ENCODE results near the gene RNF25.

The RNF25 gene, protein sequence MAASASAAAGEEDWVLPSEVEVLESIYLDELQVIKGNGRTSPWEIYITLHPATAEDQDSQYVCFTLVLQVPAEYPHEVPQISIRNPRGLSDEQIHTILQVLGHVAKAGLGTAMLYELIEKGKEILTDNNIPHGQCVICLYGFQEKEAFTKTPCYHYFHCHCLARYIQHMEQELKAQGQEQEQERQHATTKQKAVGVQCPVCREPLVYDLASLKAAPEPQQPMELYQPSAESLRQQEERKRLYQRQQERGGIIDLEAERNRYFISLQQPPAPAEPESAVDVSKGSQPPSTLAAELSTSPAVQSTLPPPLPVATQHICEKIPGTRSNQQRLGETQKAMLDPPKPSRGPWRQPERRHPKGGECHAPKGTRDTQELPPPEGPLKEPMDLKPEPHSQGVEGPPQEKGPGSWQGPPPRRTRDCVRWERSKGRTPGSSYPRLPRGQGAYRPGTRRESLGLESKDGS

GRCh38 chr2:218671654-218672566 lies at the start of gene RNF25, which contains the start of gene STK36:
Gene RNF25 (minus strand): TSS chr2:218672002. CDS start chr2:218671970, 32 bp downstream.
Gene STK36 (plus strand): TSS chr2:218672086. CDS start chr2:218672830, 744 bp downstream.
- peak within 1 kb of the TSS; percentile 93 for H3K4me3 ChIP-seq (ENCODE audit: low read depth, low read length)

- H3K4me3 ChIP-seq (ENCODE audit: low read depth, low read length): no peak overlapping the region
These were observed 49.7 kb upstream of the RNF25 start for GRCh38 chr2:218721488-218721887.

DNA sequence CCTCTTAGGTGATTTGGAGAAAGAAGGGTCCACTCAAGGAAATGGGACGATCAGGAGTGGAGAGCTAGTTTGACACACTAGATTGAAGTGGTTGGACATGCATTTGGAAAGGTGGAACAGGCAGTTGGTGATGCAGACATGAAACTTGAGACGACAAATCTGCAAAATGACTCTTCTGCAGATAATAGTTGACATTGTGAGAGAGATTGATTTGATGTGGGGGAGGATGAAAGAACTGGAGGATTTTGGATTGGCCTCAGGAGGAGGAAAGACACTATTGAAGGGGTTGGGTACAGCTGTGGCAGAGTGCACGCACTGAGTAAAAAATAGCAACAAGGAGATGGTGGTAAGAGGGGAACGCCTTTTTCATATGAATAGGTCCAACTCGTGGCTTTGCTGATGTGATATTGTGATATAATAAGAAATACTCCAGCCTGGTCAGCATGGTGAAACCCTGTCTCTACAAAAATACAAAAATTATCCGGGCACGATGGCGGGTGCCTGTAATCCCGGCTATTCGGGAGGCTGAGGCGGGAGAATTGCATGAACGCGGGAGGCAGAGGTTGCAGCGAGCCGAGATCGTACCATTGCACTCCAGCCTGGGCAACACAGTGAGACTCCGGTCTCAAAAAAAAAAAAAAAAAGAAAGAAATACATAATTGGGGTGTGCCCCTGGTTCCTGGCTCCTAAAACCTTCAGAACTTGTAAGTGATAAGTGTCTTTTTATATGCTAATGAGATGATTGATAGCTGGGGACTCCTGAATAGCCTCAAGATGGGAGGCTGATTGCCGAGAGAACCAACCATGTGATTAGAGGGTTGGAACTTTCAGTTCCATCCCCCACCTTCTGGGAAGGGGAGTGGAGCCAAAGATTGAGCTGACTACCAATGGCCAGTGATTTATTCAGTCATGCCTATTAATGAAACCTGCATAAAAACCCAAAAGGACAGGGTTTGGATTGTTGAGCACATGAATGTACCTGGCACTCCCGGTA lies 48.5 kb upstream of the RNF25 start:
- no peak overlapping the region for H3K4me3 ChIP-seq (ENCODE audit: low read depth, low read length)

DNA sequence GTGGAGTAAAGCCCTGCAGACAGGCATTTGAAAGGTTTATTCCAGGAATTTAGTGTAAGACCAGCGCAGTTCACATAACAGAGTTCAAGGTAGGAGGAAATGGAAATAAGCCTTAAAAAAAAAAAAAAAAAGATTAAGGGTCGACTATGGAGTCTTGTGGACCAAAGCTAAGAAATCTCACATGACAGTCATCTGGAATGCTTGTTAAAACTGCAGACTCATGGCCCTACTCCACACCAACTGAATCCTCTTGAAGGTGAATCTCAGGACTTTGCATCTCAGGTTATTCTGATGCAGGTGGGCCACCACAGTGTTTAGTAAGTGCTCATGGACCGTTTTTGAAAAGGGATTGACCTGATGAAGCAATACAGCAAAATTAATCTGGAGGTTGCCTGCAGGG lies 47.7 kb upstream of the RNF25 start:
- no peak overlapping the region for H3K4me3 ChIP-seq (ENCODE audit: low read depth, low read length)

DNA sequence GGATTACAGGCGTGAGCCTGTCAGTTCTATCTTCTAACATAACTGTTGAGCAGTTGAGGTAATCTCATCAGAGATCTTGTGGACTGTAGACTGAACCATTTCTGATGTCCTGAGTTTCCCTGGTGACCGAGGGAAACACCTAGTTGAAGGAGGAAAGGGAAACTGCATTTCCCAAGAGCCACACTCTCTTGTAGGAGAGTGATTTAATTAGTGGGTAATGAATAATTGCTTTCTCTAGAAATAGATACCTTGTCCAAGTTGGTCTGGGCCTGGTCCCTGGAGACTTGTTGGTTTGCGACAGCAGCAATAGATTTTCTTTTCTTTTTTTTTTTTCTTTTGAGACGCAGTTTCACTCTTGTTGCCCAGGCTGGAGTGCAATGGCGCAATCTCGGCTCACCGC lies 46.3 kb upstream of the RNF25 start:
- H3K4me3 ChIP-seq (ENCODE audit: low read depth, low read length): no peak overlapping the region

- H3K4me3 ChIP-seq (ENCODE audit: low read depth, low read length): no peak overlapping the region
These were observed 45.5 kb upstream of the RNF25 start for GRCh38 chr2:218717262-218717661.

- no peak overlapping the region for H3K4me3 ChIP-seq (ENCODE audit: low read depth, low read length)
These were observed 44.3 kb upstream of the RNF25 start for GRCh38 chr2:218716070-218716469.

GRCh38 chr2:218713922-218714321 lies 42.1 kb upstream of the RNF25 start:
- H3K4me3 ChIP-seq (ENCODE audit: low read depth, low read length): no peak overlapping the region

GRCh38 chr2:218711550-218711929 lies 39.7 kb upstream of the RNF25 start:
- H3K4me3 ChIP-seq (ENCODE audit: low read depth, low read length): peak overlapping the region; percentile 89

GRCh38 chr2:218710687-218711549 lies 39.1 kb upstream of the RNF25 start, which contains the start of gene TTLL4:
Gene TTLL4 (plus strand): TSS chr2:218710835. CDS start chr2:218737677, 26,842 bp downstream.
- H3K4me3 ChIP-seq (ENCODE audit: low read depth, low read length): peak within 1 kb of the TSS; percentile 89

DNA sequence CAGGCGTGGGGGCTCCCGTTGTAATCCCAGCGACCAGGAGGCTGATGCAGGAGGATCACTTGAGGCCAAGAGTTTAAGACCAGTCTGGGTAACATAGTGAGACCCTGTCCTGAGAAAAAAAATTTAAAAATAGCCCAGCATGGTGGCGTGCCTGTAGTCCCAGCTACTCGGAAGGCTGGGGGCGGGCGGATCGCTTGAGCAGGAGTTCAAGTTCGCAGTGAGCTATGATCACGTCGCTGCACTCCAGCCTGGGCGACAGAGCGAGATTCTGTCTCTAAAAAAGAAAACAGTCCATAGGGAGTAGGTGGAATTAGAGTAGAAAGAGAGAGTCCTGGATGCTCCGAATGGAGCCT lies 38.5 kb upstream of the RNF25 start:
- H3K4me3 ChIP-seq (ENCODE audit: low read depth, low read length): no peak overlapping the region

DNA sequence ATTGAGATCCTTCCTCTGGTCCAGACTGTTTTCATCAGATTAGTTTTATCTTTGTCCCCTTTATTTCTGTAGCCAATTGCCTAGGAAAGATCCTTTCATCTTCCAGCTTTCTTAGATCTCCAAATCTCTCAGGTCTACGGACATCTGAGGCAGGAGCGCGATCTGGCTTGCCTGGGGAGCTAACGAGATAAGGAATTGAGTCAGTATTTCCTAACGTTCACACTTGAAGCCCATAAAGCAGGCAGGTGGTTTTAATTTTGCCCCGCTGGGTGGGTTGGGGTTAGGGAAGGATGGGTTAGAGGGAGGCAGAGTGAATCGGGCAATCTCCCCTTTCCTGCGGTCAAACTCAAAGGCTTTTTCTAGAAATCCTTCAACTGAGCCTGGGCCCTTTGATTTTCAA lies 38.1 kb upstream of the RNF25 start:
- no peak overlapping the region for H3K4me3 ChIP-seq (ENCODE audit: low read depth, low read length)

GRCh38 chr2:218708086-218708485 lies 36.3 kb upstream of the RNF25 start:
- no peak overlapping the region for H3K4me3 ChIP-seq (ENCODE audit: low read depth, low read length)

DNA sequence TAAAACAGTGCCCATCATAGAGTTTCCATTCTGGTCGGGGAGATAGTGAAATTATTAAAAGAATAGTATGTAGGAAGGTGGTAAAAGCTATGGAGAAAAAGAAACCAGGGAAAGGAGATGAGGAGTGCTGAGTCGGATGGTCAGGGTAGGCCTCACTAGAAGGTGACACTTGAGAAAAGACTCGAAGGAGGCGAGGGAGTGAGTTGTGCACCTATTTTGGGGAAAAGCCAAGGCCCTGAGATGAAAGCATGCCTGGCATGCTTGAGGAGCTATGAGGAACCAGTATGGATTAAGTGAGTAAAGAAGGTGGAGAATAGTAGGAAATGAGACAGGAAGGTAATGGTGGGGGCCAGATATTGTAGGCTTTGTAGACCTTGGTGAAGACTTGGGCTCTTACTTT lies 31.5 kb upstream of the RNF25 start:
- H3K4me3 ChIP-seq (ENCODE audit: low read depth, low read length): no peak overlapping the region

GRCh38 chr2:218701806-218702205 lies 30.0 kb upstream of the RNF25 start:
- H3K4me3 ChIP-seq (ENCODE audit: low read depth, low read length): no peak overlapping the region

GRCh38 chr2:218698885-218699284 lies 27.1 kb upstream of the RNF25 start:
- H3K4me3 ChIP-seq (ENCODE audit: low read depth, low read length): no peak overlapping the region

- no peak overlapping the region for H3K4me3 ChIP-seq (ENCODE audit: low read depth, low read length)
These were observed 22.8 kb upstream of the RNF25 start for GRCh38 chr2:218694405-218695145.

DNA sequence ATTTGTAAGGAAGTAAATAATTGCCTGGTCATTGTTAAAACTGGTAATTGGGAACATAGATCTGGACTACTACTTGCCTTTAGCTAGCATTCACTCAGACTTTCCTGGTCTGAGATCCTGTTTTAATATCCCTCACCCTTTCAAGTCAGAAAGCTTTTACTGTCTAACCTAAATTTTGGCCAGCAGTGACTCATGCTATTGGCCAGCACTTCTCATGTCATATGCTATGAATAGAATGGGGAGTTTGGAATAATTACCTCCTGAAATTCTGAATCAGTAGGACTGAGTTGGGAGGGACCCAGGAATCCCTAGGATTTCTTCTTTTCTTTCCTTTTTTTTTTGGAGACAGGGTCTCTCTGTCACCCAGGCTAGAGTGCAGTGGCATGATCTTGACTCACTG lies 19.4 kb upstream of the RNF25 start:
- H3K4me3 ChIP-seq (ENCODE audit: low read depth, low read length): no peak overlapping the region

All from iPS-11a (cell line).